PC-3 (cell line): ENCODE results near the gene TECPR2. TPM values are rescaled to one million over a fixed set of nuclear protein-coding genes. Genes with fewer than 3 reads are reported as not detected.

Source experiments
- ATAC-seq: fragments of 200-7000 bp; cut with Tn5 transposase; 2 replicates; pipeline ENCODE4 v1.9.1; 2020; ENCODE audit warnings: mild to moderate bottlenecking, moderate library complexity
- BruUV-seq: library from RNA; stranded (reverse); fragments of 400-500 nt; replicated peaks from 2 replicates; lab custom pipeline; 2021; lab: Mats Ljungman, UMichigan
- CTCF ChIA-PET: fragments of 300-600 bp; sonication (Branson Sonifier 250); formaldehyde crosslinking; loops from one replicate; lab custom pipeline; 2022; ENCODE audit warnings: antibody characterized with exemption; lab: Charles Lee
- POLR2A ChIA-PET: fragments of 300-600 bp; sonication (Branson Sonifier 250); formaldehyde crosslinking; loops from one replicate; lab custom pipeline; 2022; ENCODE audit warnings: antibody characterized with exemption; ENCODE audit not compliant: unreplicated experiment; lab: Charles Lee
- DNase-seq: peaks from one replicate; pipeline ENCODE4 v3.0.0-alpha.2; 2015
- H2AFZ ChIP-seq: fragments of 300-600 bp; sonication (generic); 2 replicates; pipeline ENCODE4 v1.6.0; 2016; ENCODE audit warnings: antibody characterized with exemption, low read length
- H3F3A ChIP-seq: fragments of 300-600 bp; sonication (generic); one replicate; pipeline ENCODE4 v1.6.0; 2017; ENCODE audit warnings: antibody characterized with exemption, low read length, control low read depth, mild to moderate bottlenecking; ENCODE audit not compliant: unreplicated experiment
- H3K27ac ChIP-seq: fragments of 300-600 bp; sonication (generic); 2 replicates; pipeline ENCODE4 v1.5.1; 2016; ENCODE audit warnings: mild to moderate bottlenecking, low read length
- H3K27me3 ChIP-seq: fragments of 300-600 bp; sonication (generic); 2 replicates; pipeline ENCODE4 v1.6.1; 2016; ENCODE audit warnings: low read length, mixed read lengths
- H3K36me3 ChIP-seq: fragments of 300-600 bp; sonication (generic); 2 replicates; pipeline ENCODE4 v1.6.1; 2016; ENCODE audit warnings: low read depth, mixed run types, low read length, mixed read lengths
- H3K4me1 ChIP-seq: fragments of 300-600 bp; sonication (generic); 2 replicates; pipeline ENCODE4 v1.5.1; 2016; ENCODE audit warnings: low read length; ENCODE audit not compliant: insufficient read depth
- H3K4me2 ChIP-seq: fragments of 300-600 bp; sonication (generic); 2 replicates; pipeline ENCODE4 v1.6.0; 2016; ENCODE audit warnings: low read length
- H3K4me3 ChIP-seq: fragments of 300-600 bp; sonication (generic); 2 replicates; pipeline ENCODE4 v1.5.1; 2016; ENCODE audit warnings: mild to moderate bottlenecking, low read length, mixed read lengths
- H3K79me2 ChIP-seq: fragments of 300-600 bp; sonication (generic); 2 replicates; pipeline ENCODE4 v1.6.1; 2017; ENCODE audit warnings: low read length, mixed read lengths
- H3K9ac ChIP-seq: fragments of 300-600 bp; sonication (generic); 2 replicates; pipeline ENCODE4 v1.6.0; 2016; ENCODE audit warnings: mild to moderate bottlenecking, low read length
- H3K9me2 ChIP-seq: fragments of 300-600 bp; sonication (generic); replicated peaks from 2 replicates; pipeline ENCODE4 v1.6.1; 2016; ENCODE audit warnings: mixed run types, low read length, mixed read lengths
- H3K9me3 ChIP-seq: fragments of 300-600 bp; sonication (generic); 2 replicates; pipeline ENCODE4 v1.6.1; 2016; ENCODE audit warnings: low read length, mixed read lengths
- H4K20me1 ChIP-seq: fragments of 300-600 bp; sonication (generic); 2 replicates; pipeline ENCODE4 v1.6.1; 2016; ENCODE audit warnings: low read length, mixed read lengths
- CTCF ChIP-seq: fragments of 300-600 bp; sonication (generic); conservative IDR thresholded peaks from 2 replicates; pipeline ENCODE4 v1.5.1; 2017; ENCODE audit warnings: antibody characterized with exemption, low read depth, mild to moderate bottlenecking, low read length
- EZH2 ChIP-seq: fragments of 300-600 bp; sonication (generic); IDR thresholded peaks from one replicate; pipeline ENCODE4 v1.6.1; 2017; ENCODE audit warnings: antibody characterized with exemption, mild to moderate bottlenecking, low read length; ENCODE audit not compliant: unreplicated experiment
- EZH2phosphoT487 ChIP-seq: fragments of 300-600 bp; sonication (generic); IDR thresholded peaks from 2 replicates; pipeline ENCODE4 v1.6.1; 2018; ENCODE audit warnings: mild to moderate bottlenecking, antibody characterized with exemption, low read length, borderline replicate concordance
- intact Hi-C: fragments of 100-400 bp; cut with micrococcal nuclease; formaldehyde crosslinking; loops from 2 replicates; pipeline ENCODE4 v1.9.0; 2023
- total RNA-seq: library from RNA; depleted of rRNA; stranded (reverse); fragments of >200 nt; gene quantifications from 2 replicates; pipeline ENCODE4 v1.2.3, GENCODE V29; 2014

Gene TECPR2
- total RNA-seq, 1 experiment from 2014 or later: 15.7 TPM

GRCh38 chr14:102415671-102416070 lies 52.9 kb downstream of the TECPR2 start:
- Histone ChIP-seq H3F3A (no peaks in the 10 kb centered on the region), H3K4me2 (no peak overlapping the region), H3K9me2 (no peaks in the 10 kb centered on the region), H2AFZ (no peak overlapping the region), H4K20me1 (no peaks in the 10 kb centered on the region), H3K27me3 (no peaks in the 10 kb centered on the region), H3K9me3 (no peaks in the 10 kb centered on the region), H3K79me2 (no peaks in the 10 kb centered on the region), H3K4me1 (no peaks in the 10 kb centered on the region), H3K9ac (no peak overlapping the region), H3K4me3 (no peak overlapping the region), H3K36me3 (0 out of 2 replicates have a peak, but pooled peaks cover 5% of the 10 kb centered on the region), H3K27ac (no peak overlapping the region)
- CTCF ChIA-PET: no interaction called here
- BruUV-seq: no TSS peak
- ATAC-seq (no peak), DNase-seq (no peak)
- POLR2A ChIA-PET: no interaction called here
- TF ChIP-seq EZH2phosphoT487 (no peak), EZH2 (no peak), CTCF (no peak)
- intact Hi-C loops: no loop called here

- intact Hi-C loops: no loop called here
- no peaks in the 10 kb centered on the region for H3K79me2 ChIP-seq
- H3K4me2 ChIP-seq: no peak overlapping the region
- no peak for DNase-seq
- H3K27me3 ChIP-seq: no peaks in the 10 kb centered on the region
- no peak overlapping the region for H3K9ac ChIP-seq
- no TSS peak for BruUV-seq
- ChIA-PET POLR2A (no interaction called here), CTCF (no interaction called here)
- no peaks in the 10 kb centered on the region for H4K20me1 ChIP-seq
- H3K9me3 ChIP-seq: no peaks in the 10 kb centered on the region
- no peak for ATAC-seq
- no peak overlapping the region for H3K4me3 ChIP-seq
- no peaks in the 10 kb centered on the region for H3K4me1 ChIP-seq
- no peaks in the 10 kb centered on the region for H3F3A ChIP-seq
- no peak overlapping the region for H3K27ac ChIP-seq
- TF ChIP-seq EZH2phosphoT487: no peak
- no peak for TF ChIP-seq EZH2
- no peak for TF ChIP-seq CTCF
- no peak overlapping the region for H2AFZ ChIP-seq
- H3K9me2 ChIP-seq: no peaks in the 10 kb centered on the region
- 0 out of 2 replicates have a peak, but pooled peaks cover 5% of the 10 kb centered on the region for H3K36me3 ChIP-seq
These were observed 54.3 kb downstream of the TECPR2 start for GRCh38 chr14:102417001-102417431.

GRCh38 chr14:102417646-102418045 lies 54.9 kb downstream of the TECPR2 start:
- Histone ChIP-seq H4K20me1 (no peaks in the 10 kb centered on the region), H3K9ac (no peak overlapping the region), H3K36me3 (0 out of 2 replicates have a peak, but pooled peaks cover 5% of the 10 kb centered on the region), H3K79me2 (no peaks in the 10 kb centered on the region), H3K9me3 (no peaks in the 10 kb centered on the region), H3F3A (no peaks in the 10 kb centered on the region), H3K9me2 (no peaks in the 10 kb centered on the region), H3K4me2 (no peak overlapping the region), H3K27me3 (no peaks in the 10 kb centered on the region), H2AFZ (no peak overlapping the region), H3K4me3 (no peak overlapping the region), H3K27ac (no peak overlapping the region), H3K4me1 (no peaks in the 10 kb centered on the region)
- intact Hi-C loops: no loop called here
- BruUV-seq: no TSS peak
- no peak for ATAC-seq
- no peak for DNase-seq
- TF ChIP-seq CTCF (no peak), EZH2phosphoT487 (no peak), EZH2 (no peak)
- CTCF ChIA-PET: no interaction called here
- POLR2A ChIA-PET: no interaction called here
